Measurements from ENCODE around the gene ASB6. TPM values are rescaled to one million over a fixed set of nuclear protein-coding genes. Genes with fewer than 3 reads are reported as not detected.

The ASB6 gene
- polyA plus RNA-seq, 1 of the 3 experiments (the other 2 are of a cell fraction): 35.9 TPM

DNA sequence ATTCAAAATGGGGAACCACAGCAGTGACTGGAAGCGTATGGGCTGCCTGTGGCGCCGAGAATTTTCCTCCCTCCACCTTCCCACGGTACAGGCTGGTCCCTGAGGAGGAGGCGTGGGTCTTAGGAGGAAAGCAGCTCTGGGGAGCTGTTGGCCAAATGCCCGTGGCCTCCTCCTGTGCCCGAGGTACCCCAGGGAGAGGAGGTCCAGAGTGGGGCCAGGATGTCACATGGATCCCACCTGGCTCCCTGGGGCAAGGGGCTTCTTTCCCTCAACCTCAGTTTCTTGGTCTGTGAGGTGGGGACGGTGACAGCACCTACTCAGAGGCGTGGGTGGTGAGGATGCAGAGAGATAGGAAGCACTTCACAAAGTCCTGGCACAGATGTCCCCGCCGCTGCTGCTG is 40.0 kb upstream of the ASB6 start:
- CTCF ChIA-PET: interaction anchor here (1.0 kb wide), 1 partner anchor 56 kb away, joined by 3 read pairs; no protein-coding TSS in a partner anchor
- Histone ChIP-seq H2AFZ (ENCODE audit: low read depth) (no peak overlapping the region), H3K9me3 (no peaks in the 10 kb centered on the region), H3K36me3 (replicated peaks in 1 of 2; ENCODE audit: control insufficient read depth in 1 of 2, insufficient read depth in 2 of 2, low read length in 1 of 2) (no peaks in the 10 kb centered on the region), H4K20me1 (ENCODE audit: insufficient read depth) (no peaks in the 10 kb centered on the region), H3K9ac (no peak overlapping the region), H3K27me3 (ENCODE audit: insufficient read depth) (peaks cover 3% of the 10 kb centered on the region; the same call in 1 of the 2 replicates), H3K79me2 (ENCODE audit: insufficient read depth) (no peaks in the 10 kb centered on the region), H3K9me2 (no peaks in the 10 kb centered on the region), H3K4me1 (ENCODE audit: control insufficient read depth in 1 of 2, insufficient read depth in 2 of 2, low read depth in 1 of 2, low read length in 1 of 2) (peaks cover 0 to 7% of the 10 kb centered on the region in 2 experiments; a peak in 2 of 4 replicates), H3K4me3 (ENCODE audit: low read depth in 2 of 2, low read length in 1 of 2) (no peak overlapping the region), H3K4me2 (no peak overlapping the region), H3K27ac (ENCODE audit: low read depth in 2 of 2, low read length in 1 of 2) (no peak overlapping the region), H3F3A (replicated peaks; ENCODE audit: insufficient read depth) (no peaks in the 10 kb centered on the region)
- DNase-seq: no peak
- POLR2A ChIA-PET: no interaction called here
- 76% methylated on average over 9 of the region's 11 CpGs for WGBS (ENCODE audit: low lambda C conversion rate)
- TF ChIP-seq JUND (IDR thresholded peaks at IDR 0.05): no peak
- TF ChIP-seq SMC3 (IDR thresholded peaks at IDR 0.05; ENCODE audit: low read depth, low read length): no peak
- TF ChIP-seq YY1 (IDR thresholded peaks at IDR 0.05; ENCODE audit: low read depth): no peak
- no peak for TF ChIP-seq CHD2 (IDR thresholded peaks at IDR 0.05; ENCODE audit: low read length, partially characterized antibody)
- TF ChIP-seq NFIC (IDR thresholded peaks at IDR 0.05; ENCODE audit: borderline replicate concordance): no peak
- no peak for TF ChIP-seq FOXJ3 (CRISPR knock-in tag; IDR thresholded peaks at IDR 0.05)
- no peak for TF ChIP-seq GABPA (IDR thresholded peaks at IDR 0.05; ENCODE audit: low read depth)
- no peak for TF ChIP-seq MEF2A (IDR thresholded peaks at IDR 0.05; ENCODE audit: borderline replicate concordance, low read depth)

DNA sequence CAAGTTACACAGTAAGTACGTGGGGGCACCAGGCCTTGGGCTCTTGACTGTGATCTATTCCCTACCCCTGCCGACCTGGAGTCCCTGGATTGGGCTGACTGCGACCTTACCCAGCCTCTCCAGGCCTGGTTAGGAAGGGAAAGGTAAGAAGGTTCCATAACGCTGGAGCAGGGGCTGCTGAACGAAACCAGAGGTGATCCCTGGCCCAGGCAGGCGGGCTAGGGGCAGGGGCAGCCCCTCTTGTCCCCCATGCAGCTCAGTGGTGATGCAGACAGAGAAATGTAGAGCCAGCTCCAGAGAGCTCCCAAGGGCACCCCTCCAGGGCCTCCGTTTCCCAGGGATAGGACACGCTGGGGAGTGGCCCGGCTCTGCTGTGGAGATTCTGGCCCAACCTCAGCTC is 37.6 kb upstream of the ASB6 start:
- Histone ChIP-seq H3K9ac (no peak overlapping the region), H3K4me1 (ENCODE audit: control insufficient read depth in 1 of 2, insufficient read depth in 2 of 2, low read depth in 1 of 2, low read length in 1 of 2) (peaks cover 0 to 31% of the 10 kb centered on the region in 2 experiments; a peak in 2 of 4 replicates), H3K79me2 (ENCODE audit: insufficient read depth) (no peaks in the 10 kb centered on the region), H3K27me3 (ENCODE audit: insufficient read depth) (peaks cover 14% of the 10 kb centered on the region; the same call in 1 of the 2 replicates), H3K9me3 (no peaks in the 10 kb centered on the region), H4K20me1 (ENCODE audit: insufficient read depth) (no peaks in the 10 kb centered on the region), H3K4me3 (ENCODE audit: low read depth in 2 of 2, low read length in 1 of 2) (no peak overlapping the region), H3K4me2 (no peak overlapping the region), H3K9me2 (no peaks in the 10 kb centered on the region), H3F3A (replicated peaks; ENCODE audit: insufficient read depth) (no peaks in the 10 kb centered on the region), H2AFZ (ENCODE audit: low read depth) (no peak overlapping the region), H3K36me3 (replicated peaks in 1 of 2; ENCODE audit: control insufficient read depth in 1 of 2, insufficient read depth in 2 of 2, low read length in 1 of 2) (no peaks in the 10 kb centered on the region), H3K27ac (ENCODE audit: low read depth in 2 of 2, low read length in 1 of 2) (no peak overlapping the region)
- no peak for DNase-seq
- WGBS (ENCODE audit: low lambda C conversion rate): 50% methylated on average over 1 of the region's 9 CpGs
- CTCF ChIA-PET: interaction anchor here (1.3 kb wide), 1 partner anchor 18 kb away, joined by 4 read pairs; no protein-coding TSS in a partner anchor
- no peak for TF ChIP-seq NFIC (IDR thresholded peaks at IDR 0.05; ENCODE audit: borderline replicate concordance)
- no peak for TF ChIP-seq ELF1 (IDR thresholded peaks at IDR 0.05)
- TF ChIP-seq JUND (IDR thresholded peaks at IDR 0.05): no peak
- TF ChIP-seq FOXM1 (IDR thresholded peaks at IDR 0.05; ENCODE audit: low read depth): no peak
- no peak for TF ChIP-seq POLR2AphosphoS5 (IDR thresholded peaks at IDR 0.05; ENCODE audit: low read depth, low read length)
- TF ChIP-seq TCF12 (IDR thresholded peaks at IDR 0.05): no peak
- no peak for TF ChIP-seq TEAD4 (IDR thresholded peaks at IDR 0.05; ENCODE audit: borderline replicate concordance, insufficient read depth)
- TF ChIP-seq, protein P1, sequence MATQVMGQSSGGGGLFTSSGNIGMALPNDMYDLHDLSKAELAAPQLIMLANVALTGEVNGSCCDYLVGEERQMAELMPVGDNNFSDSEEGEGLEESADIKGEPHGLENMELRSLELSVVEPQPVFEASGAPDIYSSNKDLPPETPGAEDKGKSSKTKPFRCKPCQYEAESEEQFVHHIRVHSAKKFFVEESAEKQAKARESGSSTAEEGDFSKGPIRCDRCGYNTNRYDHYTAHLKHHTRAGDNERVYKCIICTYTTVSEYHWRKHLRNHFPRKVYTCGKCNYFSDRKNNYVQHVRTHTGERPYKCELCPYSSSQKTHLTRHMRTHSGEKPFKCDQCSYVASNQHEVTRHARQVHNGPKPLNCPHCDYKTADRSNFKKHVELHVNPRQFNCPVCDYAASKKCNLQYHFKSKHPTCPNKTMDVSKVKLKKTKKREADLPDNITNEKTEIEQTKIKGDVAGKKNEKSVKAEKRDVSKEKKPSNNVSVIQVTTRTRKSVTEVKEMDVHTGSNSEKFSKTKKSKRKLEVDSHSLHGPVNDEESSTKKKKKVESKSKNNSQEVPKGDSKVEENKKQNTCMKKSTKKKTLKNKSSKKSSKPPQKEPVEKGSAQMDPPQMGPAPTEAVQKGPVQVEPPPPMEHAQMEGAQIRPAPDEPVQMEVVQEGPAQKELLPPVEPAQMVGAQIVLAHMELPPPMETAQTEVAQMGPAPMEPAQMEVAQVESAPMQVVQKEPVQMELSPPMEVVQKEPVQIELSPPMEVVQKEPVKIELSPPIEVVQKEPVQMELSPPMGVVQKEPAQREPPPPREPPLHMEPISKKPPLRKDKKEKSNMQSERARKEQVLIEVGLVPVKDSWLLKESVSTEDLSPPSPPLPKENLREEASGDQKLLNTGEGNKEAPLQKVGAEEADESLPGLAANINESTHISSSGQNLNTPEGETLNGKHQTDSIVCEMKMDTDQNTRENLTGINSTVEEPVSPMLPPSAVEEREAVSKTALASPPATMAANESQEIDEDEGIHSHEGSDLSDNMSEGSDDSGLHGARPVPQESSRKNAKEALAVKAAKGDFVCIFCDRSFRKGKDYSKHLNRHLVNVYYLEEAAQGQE (IDR thresholded peaks at IDR 0.05; ENCODE audit: low read depth, low read length): no peak
- no peak for TF ChIP-seq MXI1 (IDR thresholded peaks at IDR 0.05; ENCODE audit: low read depth, low read length)
- TF ChIP-seq EZH2phosphoT487 (IDR thresholded peaks at IDR 0.05; ENCODE audit: borderline replicate concordance, low read depth): no peak
- POLR2A ChIA-PET: interaction anchor here (0.6 to 2.4 kb wide), 3 partner anchors 11 to 30 kb away, joined by 3 to 6 read pairs (median 3); no protein-coding TSS in a partner anchor
